Putamen (tissue), 1 donor: ENCODE data around the gene ZDHHC11.

Experiments
- DNase-seq: peaks from one replicate; pipeline ENCODE4 v3.0.0-alpha.2; 2016; ENCODE audit warnings: low spot score

ZDHHC11 gene, protein sequence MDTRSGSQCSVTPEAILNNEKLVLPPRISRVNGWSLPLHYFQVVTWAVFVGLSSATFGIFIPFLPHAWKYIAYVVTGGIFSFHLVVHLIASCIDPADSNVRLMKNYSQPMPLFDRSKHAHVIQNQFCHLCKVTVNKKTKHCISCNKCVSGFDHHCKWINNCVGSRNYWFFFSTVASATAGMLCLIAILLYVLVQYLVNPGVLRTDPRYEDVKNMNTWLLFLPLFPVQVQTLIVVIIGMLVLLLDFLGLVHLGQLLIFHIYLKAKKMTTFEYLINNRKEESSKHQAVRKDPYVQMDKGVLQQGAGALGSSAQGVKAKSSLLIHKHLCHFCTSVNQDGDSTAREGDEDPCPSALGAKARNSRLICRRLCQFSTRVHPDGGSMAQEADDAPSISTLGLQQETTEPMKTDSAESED

DNA sequence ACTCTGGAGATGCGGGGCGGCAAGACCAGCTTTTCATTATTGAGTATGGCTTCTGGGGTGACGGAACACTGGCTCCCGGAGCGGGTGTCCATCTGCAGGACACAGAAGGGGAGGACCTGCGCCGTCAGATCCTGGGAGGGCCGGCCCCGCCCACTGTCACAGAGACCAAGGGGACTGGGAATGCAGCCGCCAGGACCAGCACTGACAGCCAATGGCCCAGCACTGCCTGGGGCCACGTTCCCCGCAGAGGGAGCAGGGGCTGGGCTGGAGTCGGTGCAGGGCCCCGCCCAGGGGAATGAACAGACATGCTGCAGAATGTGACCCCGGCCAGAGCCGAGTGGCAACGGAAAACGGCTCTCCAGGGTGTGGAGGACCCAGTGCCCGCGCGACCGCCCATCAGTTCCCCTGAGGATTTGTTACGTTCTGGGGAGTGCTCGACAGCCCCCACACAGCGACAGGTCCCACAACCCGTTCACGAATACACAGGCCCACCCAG lies at the start of gene ZDHHC11:
ZDHHC11 (minus strand) TSS at position 476 of the 496 bp plus-strand sequence; CDS start at position 92, 384 bp downstream.
- DNase-seq: no peak

DNA sequence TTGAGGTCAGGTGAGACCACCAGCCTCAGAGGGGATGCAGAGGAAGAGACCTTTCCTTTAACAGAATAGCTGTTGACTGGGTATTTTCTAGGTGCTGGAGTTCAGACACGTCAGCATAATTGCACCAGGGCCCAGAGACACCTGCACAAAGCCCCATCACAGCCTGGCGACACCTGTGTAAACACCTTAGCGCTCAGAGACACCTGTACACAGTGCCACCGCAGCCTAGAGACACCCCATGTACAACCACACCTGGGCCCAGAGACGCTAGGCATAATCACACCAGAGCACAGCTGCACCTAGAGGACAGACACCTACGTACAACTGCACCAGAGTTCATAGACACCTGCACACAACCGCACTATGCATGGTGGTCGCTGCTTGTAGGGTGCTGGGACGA lies 42.9 kb upstream of the ZDHHC11 start:
- no peak for DNase-seq

DNA sequence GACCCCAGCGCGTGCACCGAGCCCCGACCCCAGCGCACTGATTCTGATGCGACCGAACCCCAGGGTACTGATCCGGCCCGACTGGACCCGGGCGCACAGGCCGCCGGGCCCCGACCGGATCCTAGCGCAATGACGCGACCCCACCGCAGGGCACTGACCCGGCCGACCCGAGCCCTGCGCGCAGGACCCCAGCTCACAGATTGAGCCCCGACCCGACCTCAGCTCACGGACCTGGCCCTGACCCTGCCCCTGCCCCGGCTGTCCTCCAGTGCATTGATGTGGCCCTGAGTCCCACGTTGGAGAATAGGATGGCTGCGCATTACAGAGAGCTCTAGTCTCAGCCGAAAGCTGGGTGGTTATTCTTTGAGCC lies 42.3 kb upstream of the ZDHHC11 start:
- no peak for DNase-seq

DNA sequence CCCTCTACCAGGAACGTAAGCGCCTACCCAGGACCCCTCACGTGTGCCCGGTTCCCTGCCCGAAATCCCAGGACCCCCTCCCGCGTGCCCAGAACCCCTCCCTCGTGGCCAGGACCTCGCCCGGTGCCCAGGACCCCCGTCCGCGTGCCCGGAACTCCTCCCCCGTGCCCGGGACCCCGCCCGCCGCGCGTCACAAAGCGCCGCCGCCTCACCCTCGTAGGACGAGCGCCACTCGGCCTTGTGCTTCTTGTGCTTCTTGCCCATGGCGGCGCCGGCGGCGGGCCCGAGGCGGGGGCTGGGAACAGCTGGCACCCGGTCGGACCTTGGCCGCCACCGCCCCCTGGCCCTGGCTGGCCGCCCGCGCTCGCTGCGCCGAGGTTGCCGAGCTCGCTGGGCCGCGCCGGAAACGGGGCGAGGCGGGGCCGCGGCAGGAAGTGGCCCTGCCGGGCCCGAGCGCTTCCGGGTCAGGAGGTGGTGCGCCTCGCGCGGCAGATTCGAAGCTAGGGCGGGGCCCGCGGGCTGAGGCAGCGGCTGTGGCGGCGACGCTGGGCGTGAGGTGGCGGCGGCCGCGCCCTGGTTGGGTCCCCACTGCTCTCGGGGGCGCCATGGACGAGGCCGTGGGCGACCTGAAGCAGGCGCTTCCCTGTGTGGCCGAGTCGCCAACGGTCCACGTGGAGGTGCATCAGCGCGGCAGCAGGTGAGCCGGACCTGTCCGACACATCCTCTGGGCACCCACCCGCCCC lies 41.8 kb upstream of the ZDHHC11 start, which contains the start of the genes BRD9 and TRIP13:
BRD9 (minus strand) TSS at position 408 of the 743 bp plus-strand sequence; CDS start at position 264, 144 bp downstream.
TRIP13 (plus strand) TSS at position 491 of the 743 bp plus-strand sequence; CDS start at position 606, 115 bp downstream.
- peak; percentile 81 for DNase-seq

DNA sequence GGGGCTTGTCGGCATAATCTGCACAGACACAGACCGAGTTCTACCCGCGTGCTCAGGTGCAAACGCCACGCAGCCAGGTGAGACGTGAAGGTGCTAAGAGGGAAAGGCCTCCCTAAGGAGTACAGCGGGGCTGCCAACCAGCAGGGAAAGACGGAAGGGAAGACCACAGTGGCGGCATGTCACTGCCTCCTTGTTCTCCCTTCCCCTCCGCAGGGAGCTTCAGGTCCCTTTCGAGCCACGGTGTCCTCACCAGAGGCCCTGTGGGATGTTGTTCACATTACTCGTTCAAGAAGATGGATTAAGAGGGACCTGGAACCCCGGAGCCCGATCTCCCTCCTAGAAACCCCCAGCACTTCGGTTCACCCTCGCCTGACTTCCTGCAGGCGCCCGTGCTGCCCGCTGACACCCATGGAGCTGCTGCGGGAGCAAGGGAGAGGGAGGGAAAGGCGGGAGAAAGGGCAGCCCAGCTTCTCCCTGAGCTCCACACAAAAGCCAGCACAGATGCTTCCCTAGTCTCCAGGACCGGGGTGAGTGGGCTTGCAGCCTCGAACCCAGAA lies 41.1 kb upstream of the ZDHHC11 start:
- DNase-seq: peak; percentile 13

DNA sequence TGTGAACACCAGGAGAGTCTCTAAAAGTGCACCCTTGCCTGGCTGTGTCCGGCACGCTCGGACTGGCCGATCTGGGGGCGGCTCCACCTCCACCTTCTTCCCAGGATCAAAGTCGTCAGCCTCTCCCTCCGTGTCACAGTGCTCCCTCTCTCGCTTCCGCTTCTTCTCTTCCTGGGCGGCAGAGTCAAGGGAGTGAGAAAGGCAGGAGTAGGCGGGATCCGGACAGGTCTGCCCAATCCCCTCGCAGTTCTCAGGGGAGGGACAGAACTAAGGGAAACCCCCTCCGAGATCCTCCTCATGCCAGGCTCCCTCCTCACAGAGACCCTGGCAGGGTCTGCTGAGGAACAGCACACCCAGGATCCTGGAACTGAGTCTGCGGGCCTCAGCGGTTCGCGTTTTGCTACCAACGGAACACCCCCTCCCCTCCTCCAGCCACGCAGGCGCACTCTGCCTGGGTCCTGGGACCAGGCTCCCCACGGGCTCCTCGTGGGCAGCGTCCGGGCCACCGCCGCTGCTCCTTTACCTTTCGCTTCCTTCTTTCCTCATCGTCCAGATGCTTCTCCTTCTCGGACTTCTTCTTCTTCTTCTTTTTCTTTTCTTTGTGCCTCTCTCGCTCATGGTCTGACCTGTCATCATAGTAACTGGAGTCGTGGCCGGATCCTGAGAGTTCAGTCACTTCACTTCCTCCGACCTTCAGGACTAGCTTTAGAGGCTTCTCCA lies 40.5 kb upstream of the ZDHHC11 start:
- DNase-seq: no peak

DNA sequence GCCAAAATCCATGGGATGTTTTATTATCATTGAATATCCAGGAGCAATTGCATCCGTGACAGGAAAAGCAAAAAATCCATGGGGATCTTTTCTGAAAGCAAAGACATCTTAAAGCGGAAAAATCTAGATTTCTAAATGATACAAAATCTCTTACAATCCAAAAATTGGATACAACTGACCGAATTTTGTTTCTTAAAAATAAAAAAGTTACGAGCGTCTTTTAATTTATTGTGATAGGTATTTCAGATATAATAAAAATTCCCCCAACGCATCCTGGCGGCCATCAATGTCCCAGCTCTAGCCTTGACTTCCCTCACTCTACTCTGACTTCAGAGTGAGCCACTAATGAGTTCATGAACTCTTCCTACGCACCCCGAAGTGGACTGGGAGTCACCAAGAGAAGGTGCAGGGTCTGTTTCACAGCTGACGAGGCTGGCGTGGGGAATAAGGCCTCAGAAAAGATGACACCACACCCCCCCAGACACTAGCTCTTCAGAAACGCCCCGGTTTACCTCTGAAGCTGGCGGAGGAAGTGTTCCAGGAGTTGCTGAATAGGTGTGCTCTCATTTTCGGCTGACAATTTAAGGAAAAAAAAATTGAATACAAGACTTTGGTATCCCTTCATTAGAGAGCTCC lies 38.4 kb upstream of the ZDHHC11 start:
- DNase-seq: no peak

DNA sequence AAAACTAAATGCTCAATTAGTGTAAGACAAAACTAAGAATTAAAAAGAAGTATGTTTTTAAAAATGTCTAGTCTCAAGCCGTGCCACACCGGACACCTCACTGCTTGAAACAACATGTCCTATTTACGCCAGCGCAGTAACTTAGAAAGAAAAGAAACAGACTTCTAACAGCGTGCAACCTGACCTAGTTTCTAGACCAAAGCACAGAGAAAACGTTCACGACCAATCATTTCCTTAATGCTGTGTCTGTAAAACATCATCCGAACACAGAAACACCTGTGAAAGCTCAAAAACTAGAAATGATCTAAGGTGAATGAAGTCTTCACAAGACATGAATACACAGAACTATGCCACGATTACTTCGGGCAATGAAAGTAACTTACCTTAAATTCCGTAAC lies 37.9 kb upstream of the ZDHHC11 start:
- DNase-seq: no peak

DNA sequence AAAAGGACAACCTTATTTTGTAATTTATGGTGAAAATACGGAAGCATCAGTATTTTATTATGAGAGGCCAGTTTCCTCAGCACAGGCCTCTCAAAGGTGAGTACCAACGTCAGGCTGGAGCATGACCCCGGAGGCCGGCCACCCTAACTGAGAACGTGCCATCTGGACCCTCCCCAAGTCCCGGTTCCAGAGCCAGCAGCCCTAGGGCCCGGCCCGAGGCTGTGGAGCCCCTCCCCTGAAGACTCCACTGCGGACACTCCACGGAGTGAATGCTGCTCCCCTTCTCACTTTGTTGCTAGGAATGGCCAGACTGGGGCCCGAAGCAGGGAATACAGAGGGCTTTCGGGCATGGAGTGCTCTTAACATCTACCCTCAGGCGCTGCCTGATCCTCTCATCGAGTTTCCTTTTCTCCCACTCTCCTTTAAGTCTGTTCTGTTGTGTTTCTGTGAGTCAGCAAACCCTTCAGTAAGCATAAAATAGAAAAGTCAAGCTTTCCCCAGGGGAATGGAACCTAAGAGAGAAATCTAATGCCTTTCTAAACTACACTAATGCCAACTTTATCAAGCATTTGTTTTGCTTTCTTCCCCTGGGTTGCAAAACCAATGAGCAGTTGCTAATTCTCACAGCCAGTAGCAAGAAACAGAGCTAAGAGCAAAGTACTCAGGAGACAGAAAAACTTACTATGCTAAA lies 37.3 kb upstream of the ZDHHC11 start:
- DNase-seq: no peak

DNA sequence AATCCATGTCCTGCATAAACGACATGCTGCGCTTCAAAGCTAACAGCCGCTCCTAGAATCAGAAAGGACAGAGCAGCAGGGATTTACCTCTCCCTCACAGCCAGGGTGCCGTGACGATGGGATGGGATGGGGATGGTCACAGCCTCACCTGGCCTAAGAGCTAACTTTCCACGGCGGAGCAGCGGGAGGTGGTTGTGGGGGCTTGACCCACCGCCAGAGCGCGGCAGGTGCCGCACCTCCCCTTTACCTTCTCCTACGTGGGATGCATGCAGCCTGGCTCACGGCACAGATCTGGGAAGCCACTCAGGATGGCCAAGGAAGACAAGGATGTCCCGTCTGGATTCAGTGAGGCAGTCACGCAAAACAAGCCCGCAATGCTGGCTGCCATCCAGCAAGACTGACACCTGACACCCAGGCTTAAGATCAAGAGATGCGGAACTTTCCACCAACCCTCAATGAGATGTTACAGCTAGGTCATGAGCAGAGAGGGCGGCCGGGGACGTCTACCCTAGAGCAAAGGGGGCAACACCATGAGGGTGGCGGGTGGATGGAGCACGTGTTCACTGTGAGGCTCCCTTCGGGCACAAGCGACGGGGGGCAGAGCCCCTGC lies 36.0 kb upstream of the ZDHHC11 start:
- no peak for DNase-seq

DNA sequence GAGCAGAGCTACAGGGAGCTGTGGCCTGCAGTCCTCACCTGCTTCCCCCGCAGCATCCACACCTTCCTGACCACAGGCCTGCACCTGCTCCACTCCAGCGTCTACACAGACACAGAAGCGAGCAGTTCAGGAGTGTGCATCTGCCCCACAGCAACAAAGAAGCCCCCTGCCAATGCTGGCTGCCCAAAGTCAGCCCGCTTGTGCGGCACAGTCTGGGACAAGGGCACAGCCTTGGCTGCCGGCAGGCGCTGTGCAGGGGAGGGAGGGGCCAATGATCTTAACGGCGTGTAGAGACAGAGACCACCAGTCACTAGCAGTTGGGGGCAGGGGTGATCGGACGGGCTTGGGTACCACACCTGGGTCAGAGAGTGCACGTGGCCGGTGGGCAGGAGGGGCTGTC lies 35.2 kb upstream of the ZDHHC11 start:
- no peak for DNase-seq

DNA sequence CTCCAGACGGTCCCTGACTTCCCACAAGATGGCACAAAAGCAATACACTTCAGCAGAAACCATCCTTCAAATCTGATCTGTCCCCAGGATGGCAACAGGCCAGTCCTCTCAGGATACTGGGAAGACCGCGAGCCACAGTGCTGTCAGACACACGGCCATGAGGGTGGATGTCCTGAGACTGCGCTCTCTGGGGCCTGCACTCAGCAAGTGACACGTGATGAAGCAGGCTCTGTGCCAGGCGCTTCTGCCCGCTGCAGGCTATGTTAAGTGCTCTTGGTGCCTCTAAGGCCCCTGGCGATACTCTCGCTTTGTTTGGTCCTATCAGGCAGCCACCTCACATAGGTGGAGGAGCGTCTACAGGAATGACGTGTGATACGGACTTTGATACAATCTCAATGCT lies 34.7 kb upstream of the ZDHHC11 start:
- peak; percentile 40 for DNase-seq

DNA sequence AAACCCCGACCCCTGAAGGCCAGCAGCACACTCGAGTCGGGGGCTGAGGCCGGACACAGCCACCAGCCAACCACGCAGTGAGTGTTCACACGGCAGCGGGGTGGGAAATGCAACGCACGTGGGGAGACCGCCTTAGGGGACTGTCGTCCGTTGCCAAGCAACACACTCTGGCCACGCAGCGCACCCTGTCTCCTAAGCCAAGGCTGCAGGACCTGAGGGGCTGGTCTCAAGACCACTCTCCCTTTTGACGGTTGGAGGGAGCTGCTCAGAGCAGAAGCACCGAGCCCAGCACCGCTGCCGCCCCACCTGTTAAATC lies 34.3 kb upstream of the ZDHHC11 start:
- DNase-seq: no peak

DNA sequence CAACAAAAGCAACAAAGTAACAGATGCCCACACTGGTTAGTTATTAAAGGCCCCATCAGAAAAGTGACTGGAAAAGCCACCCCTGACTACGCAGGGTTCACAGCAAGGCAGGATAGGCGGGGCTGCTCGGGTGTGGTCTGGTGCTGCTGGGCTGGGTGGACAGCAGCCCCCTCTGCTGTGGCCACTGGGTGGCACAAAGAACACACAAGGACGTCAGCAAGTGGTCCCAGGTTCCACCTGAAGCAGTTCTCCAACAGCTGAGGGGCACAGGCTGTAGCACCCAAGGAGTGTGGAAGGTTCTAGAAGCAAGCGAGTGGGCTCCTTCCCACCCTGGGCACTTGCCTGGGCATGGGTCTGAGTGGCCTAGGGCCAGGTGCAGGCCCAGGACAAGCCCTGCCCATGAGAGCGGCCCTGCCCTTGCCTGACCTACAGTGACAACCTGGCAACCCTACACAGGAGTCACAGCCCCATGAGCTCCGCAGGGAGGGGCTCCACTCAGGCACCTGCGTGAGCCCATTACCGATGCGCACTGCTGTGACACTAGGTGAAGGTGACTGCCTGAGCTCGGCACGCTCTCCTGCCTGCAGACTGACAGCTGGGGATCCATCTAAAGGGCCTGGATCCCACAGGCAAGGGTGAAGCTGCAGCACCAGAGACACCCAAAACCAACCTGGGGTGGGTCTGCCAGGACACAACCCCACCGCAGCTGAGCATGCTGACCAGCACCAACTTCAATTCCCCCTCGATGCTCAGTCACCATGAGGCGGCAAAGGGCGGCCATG lies 33.8 kb upstream of the ZDHHC11 start:
- DNase-seq: no peak

DNA sequence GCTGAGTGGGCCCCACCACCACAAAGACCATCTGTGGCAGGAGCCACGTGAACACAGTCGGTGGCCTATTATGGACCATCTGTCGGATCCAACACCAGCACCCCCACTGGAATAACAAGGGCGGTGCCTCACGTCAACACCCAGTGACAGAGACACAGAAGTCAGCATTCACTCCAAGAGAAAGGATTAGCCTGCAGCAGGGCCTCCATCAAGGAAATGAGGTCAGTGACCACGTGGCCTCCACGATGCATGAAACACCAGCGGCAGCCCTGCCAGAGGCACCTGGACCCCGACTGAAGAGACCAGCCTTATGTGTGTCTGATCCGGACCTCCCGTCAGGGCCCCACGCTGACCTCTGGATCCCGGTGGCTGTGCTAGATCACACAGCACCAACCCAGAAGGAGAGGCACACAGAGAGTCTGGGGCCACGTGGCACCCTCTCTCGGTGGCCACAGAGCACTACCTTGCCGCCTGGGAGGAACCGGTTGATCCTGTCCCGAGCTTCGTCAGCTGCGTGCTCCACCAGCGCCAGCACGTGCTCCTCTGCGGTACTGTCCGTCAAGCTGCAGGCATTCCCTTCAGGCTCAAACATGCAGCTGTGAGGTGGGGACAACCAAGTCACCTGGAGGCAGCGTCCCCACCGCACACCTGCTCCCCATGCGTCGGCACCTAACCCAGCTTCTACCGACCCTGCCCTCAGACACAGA lies 32.8 kb upstream of the ZDHHC11 start:
- peak; percentile 34 for DNase-seq

DNA sequence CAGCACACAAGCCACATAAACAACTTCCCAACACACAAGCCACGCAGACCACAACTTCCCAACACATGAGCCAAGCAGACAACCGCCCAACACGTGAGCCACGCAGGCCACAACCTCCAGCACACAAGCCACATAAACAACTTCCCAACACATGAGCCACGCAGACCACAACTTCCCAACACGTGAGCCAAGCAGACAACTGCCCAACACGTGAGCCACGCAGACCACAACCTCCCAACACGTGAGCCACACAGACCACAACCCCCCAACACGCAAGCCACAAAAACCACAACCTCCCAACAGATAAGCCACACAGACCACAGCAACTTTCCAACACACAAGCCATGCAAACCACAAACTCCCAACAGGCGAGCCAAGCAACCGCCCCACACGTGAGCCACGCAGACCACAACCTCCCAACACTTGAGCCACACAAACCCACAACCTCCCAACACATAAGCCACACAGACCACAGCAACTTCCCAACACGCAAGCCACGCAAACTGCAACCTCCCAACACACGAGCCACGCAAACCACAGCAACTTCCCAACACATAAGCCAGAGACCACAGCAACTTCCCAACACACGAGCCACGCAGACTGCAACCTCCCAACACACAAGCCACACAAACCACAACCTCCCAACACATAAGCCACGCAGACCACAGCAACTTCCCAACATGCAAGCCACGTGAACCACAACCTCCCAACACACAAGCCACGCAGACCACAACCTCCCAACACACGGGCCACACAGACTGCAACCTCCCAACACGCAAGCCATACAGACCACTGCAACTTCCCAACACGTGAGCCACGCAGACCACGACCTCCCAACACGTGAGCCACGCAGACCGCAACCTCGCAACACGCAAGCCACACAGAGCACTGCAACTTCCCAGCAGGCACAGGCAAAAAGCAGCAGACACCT lies 31.7 kb upstream of the ZDHHC11 start:
- DNase-seq: no peak

DNA sequence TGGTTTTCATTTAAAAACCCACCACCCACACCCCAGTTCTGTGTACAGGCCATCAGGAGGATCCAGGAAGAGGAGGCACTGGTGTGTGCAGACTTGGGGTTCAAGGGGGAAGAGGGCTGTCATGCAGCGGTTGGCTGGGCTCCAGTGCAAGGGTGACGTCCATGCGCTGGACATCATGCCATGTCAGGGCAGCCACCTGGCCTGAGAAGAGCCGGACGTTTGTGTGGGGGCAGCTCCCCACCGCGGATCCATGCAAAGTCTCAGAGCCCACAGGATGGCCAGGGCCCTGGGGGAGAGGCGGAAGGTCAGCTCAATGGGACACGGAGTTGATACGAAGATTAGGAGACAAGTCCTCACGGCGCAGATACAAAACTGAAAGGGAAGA lies 30.8 kb upstream of the ZDHHC11 start:
- no peak for DNase-seq
